Stimulated activated CD4-positive, alpha-beta T cell treated with anti-CD3 and anti-CD28 coated beads, Interleukin-4, amount 100 ng/mL, for 1 hour (primary cell): ENCODE results near the gene UBE2C.
"Not testable (repeated sequence)": the region's sequence is repeated elsewhere in the genome, so short reads cannot be mapped to it uniquely, and the experiment has no call there.

ENCODE experiments used
- DNase-seq: peaks from one replicate; pipeline ENCODE4 v3.0.0-alpha.2; 2020

The UBE2C gene

DNA sequence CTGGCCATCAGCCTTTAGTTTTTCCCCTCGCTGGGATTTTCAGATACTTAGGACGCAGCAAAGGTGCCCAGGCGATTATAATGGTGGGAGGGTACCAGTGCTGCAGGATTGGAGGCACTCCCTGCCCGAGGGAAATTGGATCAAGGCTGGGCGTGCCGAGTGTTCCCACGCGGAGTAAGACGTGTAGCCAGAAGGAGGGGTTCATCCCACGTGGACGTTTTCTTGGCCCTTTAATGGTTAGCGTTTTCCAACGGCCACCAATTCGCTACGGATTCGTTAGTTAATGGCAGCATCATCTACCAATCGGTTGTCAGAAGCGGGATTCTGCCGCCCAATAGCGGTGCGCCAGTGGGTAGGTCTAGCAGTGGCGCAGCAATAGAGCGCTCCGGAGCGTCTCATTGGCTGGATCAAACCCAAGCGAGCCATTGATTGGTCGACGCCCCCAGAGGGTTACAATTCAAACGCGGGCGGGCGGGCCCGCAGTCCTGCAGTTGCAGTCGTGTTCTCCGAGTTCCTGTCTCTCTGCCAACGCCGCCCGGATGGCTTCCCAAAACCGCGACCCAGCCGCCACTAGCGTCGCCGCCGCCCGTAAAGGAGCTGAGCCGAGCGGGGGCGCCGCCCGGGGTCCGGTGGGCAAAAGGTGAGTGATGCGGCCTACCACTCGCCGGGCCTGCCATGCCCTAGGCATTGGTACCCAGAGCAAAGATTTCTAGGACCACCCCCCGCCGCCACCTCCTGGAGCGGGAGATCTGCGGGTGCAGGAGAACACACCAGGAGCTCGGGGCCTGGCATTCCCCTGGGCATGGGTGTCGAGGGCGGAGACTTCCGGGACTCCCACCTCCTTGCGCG, at the start of gene UBE2C:
TSS of gene UBE2C (plus strand) at position 488 of the 849 bp plus-strand sequence. CDS start at position 540, 52 bp downstream.
- peak; percentile 91 for DNase-seq

DNA sequence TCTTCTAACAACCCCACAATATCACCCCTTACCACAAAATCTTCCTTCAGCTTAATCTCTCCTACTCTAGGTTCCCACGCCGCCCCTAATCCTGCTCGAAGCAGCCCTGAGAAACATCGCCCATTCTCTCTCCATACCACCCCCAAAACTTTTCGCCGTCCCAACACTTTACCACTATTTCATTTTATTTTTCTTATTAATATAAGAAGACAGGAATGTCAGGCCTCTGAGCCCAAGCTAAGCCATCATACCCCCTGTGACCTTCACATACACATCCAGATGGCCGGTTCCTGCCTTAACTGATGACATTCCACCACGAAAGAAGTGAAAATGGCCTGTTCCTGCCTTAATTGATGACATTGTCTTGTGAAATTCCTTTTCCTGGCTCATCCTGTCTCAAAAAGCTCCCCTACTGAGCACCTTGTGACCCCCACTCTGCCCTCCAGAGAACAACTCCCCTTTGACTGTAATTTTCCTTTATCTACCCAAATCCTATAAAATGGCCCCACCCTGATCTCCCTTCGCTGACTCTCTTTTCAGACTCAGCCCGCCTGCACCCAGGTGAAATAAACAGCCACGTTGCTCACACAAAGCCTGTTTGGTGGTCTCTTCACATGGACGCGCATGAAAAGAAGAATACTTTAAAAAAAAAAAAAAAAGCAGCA, 47.7 kb upstream of the UBE2C start:
- not testable (repeated sequence) for DNase-seq

DNA sequence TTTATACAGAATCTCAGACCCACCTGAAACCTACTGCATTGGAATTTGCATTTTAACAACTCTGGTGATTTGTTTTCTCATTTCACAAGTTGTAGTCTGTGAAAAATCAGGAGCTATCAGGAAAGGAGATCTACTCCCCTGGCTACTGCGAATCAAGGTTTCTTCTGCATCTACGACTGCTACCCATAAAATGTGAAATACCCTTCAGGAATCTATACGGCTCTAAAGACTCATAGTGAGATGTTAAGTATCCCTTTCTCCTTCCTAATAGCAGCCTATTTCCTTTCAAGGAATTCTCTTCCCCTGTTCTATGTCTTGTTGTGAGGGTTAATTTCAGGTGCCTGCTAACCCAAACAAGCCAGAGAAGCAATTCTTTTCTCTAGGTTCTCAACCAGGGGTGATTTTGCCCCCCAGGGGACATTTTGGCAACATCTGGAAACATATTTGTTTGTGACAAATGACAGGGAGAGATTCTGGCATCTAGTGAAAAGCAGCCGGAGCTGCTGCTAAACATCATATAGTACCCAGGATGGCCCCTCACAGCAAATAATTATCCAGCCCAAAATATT, 47.1 kb upstream of the UBE2C start:
- no peak for DNase-seq

DNA sequence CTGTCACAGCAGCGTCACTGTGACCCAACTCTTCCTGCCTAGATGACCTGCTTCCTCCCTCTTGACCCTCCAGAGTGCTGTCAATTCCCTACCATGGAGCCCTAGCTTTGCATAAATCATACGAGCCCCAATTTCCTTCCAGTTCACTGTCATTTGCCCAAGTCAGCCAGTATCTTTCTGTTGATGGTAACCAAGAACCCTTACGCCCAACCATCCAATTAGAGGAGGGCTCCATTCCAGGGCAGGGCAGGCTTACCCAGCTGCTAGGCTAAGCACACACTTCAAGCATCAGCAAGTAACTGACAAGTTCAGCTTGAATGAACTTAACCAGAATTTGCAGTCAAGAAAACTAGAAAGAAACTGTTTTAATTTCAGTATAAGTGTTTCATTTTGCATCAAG, 46.5 kb upstream of the UBE2C start:
- no peak for DNase-seq

DNA sequence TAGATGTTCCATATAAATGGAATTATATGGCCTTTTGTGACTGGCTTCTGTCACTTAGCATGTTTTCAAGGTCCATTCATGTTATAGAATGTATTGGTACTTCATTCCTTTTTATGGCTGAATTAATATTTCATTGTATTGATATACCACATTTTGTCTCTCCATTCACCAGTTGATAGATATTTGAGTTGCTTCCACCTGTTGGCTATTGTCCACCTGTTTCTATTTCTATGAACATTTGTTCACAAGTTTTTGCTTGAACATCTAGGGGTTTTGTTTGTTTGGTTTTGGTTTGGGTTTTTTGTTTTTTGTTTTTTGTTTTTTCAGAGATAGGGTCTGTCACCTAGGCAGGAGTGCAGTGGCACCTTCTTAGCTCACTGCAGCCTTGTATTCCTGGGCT, 44.0 kb upstream of the UBE2C start:
- no peak for DNase-seq

DNA sequence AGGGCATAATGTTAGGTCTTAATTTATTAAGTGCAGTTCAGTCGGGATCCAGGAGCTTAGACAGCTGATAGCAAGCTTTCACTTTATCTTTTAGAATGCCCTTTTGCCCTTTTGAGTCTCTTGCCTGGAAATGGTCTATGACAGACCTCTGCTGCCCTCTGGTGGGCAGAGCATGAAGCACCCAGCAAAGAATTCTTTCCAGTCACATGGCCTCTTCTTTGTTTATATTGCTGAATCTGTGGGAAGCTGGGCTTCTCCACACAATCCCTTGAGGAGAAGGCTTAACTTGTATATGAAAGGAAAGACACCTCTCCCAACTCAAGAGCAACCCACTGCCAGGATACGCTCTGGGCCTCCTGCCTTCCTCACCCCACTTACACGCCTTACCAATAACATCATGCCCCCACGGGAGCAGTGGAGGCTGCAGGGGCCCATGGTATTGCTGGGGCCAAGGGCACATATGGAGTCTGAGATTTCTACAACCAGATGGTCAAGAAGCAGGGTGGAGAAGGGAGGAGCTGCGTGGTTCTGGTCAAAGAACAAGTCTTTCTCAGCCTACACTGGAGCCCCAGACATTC, 41.2 kb upstream of the UBE2C start:
- DNase-seq, result peak; percentile 77

DNA sequence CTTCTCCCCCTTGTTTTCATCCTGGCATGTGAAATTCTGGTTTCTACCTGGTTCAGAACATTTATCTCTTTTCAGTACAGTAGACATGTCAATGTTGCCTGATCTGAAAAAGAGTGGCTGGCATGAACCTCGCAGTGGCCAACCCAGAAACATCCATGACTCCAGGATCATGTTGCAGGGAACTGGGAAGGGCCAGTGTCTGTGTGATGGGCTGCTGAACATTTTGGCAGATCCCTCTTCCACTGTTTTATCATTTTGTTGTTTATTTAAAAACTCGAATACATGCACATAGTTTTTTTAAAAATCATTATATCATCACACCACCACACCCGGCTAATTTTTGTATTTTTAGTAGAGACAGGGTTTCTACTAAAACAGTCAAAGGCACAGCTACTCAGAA, 39.8 kb upstream of the UBE2C start:
- DNase-seq, result no peak

DNA sequence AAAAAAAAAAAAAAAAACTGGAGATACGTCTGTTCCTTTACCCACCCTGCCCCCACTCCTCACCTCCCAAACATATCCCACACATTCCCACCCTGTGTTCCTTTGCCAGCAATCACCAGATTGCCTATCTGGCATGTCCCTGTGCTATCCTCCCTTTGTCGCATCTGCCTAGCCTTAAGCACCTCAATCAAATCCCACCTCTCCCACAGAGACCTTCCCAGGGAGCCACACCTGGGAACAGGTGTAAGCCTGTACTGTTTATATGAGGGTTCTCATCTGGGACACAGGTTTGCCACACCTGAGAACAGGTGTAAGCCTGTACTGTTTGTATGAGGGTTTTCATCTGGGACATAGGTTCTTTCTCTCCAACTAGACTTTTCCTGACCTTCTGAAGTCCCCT, 37.5 kb upstream of the UBE2C start:
- DNase-seq, result no peak

DNA sequence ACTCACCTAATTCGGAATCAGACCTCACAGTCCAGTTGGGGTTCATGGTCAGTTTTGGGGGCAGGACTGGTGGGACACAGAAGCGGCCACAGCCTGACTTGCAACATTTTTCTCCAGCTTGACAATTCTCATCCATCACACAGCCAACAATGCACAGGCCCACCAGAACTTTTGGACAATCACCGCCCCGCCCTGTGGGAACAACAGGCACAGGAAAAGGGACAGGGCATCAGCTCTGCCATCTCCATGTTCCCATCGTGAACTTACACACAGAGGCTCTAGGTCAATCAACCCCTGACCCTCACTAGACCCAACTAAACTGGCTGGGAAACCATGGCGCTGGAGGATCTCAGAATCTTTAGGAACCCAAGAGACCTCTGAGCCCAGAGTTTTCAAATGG, 37.0 kb upstream of the UBE2C start:
- no peak for DNase-seq

DNA sequence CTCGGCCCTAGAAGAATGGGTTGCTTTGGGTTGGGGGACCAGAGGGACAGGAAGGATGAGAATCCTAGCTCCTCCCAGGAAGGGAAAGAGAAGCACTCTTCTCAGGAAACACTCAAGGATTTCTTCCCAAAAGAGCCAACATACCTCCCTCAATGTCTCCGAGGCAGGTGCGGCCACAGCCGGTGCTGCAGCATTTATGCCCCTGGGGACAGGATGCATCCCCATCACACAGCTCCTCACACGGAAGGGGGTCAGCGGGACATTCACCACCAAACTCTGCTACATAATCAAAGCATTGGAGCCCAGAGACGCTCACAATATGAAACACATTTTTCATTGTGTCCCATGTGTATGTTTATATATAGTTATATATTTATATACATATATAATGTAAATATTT, 35.5 kb upstream of the UBE2C start:
- DNase-seq, result no peak

DNA sequence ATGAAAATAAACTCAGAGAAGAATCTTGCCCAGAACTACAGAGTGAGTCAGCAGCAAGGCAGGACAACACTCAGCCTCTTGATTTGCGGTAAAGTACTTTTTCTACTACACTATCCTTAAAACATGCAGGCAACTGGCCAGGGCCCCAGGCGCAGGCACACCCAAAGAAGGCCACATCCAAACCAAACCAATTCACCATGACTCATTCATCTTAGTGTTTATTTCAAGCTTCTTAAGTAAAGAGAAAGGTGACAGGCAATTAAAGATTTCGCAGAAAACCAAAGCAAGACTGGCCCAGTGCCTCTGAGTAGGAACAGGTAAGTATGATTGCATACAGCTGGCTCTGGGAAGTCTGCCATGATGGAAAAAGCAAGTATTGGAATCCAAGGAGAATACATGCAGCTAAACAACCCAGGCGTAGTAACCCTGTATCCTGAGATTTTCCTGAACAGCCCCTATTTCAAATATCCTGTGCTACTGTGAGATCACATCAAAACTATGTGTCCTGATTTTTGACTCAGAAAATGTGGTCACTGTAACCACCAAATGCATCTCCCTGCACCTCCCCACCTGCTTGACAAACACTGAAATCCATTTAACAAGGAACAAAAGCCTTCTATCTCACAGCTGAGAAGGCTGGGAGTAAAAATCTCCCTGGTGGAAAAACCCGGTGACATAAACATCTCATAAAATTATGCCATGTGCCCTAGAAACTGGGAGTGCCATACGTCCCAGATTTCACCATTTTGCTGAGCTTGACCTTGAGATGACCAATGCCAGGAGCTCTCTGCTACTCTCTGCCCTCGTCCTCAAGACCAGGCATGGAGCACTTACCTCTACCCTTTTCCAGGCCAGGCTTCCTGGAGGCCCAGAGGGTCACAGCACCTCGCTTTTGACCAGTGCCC, 33.2 kb upstream of the UBE2C start:
- no peak for DNase-seq

DNA sequence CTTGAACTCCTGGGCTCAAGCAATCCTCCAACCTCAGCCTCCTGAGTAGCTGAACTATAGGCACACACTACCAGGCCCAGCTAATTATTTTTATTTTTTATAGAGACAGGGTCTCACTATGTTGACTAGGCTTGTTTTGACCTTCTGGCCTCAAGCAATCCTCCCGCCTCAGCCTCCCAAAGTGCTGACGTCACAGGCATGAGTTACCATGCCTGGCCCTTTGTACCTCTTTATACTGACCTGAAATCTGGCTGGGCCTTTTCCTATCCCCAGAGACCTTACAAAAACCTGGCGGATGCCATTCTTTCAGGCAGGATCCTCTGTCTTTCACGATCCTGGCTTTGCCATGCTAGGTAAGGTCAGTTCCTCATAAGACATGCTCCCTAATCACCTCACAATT, 32.3 kb upstream of the UBE2C start:
- DNase-seq, result no peak

DNA sequence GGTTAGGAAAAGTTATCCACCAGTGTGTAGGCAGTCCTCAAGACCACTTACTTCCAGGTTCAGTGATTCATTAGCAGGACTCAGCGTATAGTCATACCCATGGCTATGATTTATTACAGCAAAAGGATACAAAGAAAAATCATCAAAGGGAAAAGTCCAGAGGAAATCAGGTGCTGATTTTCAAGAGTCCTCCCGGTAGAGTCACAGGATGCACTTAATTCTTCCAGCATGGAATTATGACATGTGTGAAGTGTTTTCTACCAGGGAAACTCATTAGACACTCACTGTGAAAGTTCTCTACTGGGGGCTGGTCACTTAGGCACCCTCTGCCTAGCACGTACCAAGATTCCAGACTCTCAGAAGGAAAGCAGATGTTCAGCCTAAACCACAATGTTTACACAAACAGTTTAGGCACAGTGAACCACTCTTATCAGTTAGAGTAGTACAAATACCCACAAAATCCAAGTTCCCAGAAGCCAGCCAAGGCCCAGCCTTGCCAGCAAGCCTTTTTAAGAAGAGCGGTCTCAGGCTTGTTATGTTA, 31.0 kb upstream of the UBE2C start:
- no peak for DNase-seq

DNA sequence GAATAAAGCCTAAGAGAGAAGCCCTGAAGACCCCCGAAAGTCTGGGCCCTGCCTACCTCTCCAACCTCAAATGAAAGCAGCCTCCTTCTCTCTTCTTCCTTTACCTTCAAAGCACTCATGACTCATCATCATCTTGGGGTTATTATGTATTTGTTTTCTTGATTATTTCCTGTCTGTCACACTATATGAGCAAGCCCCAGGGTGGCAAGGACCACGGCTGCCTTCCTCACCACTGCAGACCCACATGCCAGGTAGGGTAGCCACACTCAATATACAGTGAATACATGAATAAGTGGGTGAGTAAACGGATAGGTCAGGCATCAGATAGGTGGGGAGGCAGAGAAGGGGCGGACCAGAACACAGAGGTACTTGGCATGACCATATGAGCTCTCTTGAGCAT, 29.6 kb upstream of the UBE2C start:
- DNase-seq, result no peak

DNA sequence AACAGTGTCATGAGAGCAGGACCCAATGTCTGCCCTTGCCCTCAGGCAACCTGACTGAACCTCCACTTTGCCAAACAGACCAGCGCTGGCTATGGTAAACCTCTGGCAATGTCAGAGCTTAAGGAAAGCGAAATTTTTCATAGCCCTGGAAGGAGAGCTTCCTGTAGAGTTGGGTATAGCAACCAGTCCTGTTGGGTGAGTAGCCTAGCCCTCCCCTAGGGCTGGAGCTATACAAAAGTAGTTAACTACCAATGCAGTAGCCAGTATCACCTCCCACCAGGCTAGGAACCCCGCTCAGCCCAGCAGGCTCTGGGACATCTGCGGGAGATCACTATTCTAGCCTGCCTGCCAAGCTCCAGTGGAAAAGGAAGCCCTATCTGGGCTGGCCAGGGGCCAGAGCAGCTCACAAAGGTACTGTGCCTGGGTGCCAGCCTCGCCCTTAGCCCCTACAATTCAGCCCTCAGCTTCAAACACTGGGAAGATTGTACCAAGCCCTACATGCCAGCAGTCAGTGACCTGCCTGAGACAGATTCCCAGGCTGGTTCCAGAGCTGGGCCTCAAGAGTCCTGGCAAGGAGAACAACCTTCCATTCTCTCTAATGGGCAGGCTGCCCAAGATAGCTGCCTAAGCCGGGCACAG, 28.7 kb upstream of the UBE2C start:
- no peak for DNase-seq

DNA sequence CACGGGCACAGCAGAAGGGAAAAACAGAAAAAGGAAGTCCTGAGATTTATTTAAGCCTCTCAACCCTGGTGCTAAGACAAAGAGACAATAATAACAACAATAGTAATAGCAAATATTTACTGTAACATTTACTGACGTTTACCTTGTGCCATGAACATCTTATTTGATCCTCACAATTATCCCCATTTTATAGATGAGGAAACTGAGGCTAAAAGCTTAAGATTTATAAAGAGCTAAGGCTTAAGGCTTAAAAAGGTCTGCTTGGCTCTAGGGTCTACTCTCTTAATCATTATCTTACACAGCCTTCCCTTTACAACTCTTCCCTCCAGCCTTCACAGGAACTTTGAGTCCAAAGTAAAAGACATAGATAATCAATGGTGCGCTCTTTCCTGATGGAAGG, 24.1 kb upstream of the UBE2C start:
- DNase-seq, result no peak

DNA sequence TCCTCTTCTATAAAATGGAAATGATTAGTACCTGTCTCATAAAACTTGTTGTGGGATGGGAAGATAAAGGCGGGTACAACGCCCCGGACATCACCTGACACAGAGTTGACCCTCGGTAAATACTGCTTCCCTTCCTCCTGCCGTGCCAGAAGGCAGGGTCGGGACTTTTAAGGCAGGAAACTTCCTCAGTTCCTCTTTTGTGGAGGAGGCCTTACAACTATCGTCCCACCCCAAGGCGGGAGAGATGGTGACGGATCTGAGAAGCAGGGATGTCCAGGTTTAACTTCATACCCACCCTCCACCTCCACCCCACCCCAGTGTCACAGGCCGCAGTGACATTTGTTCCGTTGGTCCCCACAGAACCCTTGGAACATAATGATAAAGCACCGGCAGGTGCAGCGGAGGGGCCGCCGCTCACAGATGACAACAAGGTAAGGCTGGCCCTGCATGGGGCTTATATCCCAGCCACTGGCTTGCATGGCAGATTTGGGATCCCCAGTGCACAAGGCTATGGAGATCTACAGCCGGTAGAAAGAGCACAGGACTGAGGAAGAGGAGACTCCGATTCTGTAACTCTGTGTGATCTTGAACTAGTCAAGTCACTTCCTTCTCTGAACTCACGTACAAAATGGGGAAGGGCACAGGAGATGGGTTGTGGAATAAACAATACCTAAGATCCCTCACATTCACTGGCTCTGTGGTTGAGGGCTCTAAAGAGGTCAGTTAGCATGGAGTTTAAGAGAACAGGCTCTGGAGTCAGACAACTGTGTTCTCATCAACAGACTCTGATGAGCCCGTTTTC, 19.9 kb upstream of the UBE2C start:
- DNase-seq, result peak; percentile 3

DNA sequence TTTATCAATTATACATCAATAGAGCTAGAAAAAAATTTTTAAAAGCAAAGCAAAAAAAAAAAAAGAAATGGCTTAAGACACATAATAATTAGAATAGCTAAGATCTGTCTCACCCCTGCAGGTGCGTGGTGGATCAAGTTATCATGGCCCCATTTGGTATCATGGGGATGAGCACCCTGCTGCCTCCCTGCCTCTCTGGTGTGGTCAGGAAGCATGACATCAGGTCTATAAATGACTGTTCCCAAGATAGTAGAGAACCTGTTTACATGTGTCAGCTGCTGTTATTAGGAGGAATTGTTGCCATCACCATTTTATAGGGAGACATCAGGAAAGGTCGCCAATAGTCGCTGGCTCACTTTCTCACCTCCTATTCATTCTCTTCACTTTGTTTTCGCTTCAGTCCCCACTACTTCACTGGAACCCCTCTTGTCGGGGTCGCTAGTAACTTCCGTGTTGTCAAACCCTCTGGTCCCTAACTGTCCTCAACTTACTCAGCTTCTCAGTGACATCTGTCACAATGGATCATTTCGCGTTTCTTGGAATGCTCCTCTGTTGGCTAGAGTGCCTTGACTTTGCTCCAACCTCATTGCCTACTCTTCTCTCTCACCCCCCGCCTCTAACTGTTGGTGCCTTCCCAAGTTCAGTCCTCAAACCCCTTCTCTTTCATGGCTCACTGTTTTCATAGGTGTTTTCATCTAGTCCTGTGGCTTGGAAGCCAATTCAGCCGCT, 15.9 kb upstream of the UBE2C start:
- DNase-seq, result no peak

DNA sequence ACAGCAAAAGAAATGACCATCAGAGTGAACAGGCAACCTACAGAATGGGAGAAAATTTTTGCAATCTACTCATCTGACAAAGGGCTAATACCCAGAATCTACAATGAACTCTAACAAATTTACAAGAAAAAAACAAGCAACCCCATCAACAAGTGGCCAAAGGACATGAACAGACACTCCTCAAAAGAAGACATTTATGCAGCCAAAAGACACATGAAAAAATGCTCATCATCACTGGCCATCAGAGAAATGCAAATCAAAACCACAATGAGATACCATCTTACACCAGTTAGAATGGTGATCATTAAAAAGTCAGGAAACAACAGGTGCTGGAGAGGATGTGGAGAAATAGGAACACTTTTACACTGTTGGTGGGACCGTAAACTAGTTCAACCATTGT, 14.9 kb upstream of the UBE2C start:
- not testable (repeated sequence) for DNase-seq

DNA sequence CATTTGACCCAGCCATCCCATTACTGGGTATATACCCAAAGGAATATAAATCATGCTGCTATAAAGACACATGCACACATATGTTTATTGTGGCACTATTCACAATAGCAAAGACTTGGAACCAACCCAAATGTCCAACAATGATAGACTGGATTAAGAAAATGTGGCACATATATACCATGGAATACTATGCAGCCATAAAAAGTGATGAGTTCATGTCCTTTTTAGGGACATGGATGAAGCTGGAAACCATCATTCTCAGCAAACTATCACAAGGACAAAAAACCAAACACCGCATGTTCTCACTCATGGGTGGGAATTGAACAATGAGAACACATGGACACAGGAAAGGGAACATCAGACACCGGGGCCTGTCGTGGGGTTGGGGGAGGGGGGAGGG, 14.5 kb upstream of the UBE2C start:
- not testable (repeated sequence) for DNase-seq
